ENCODE data around the gene C4B.
"Not testable (repeated sequence)": the region's sequence is repeated elsewhere in the genome, so short reads cannot be mapped to it uniquely, and the experiment has no call there.

C4B gene

DNA sequence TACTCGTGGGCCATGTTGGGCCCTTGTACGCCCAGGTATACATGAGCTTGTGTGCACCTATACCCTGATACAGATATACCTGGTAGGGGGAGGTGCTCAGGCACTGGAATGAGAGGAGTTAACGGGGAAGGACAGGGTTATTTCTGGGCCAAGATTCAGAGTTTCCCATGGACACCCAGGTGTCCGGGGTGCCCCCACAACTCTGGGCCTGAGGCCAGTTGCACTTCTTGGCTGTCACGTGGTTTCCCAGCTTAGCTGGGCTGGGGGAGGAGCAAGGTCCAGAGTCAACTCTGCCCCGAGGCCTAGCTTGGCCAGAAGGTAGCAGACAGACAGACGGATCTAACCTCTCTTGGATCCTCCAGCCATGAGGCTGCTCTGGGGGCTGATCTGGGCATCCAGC is 32.9 kb upstream of the C4B start, which contains the start of gene C4A:
Gene C4A (plus strand): TSS at position 314 of the 400 bp plus-strand sequence. CDS start 51 bp downstream, at position 365.
- not testable (repeated sequence) for DNase-seq

DNA sequence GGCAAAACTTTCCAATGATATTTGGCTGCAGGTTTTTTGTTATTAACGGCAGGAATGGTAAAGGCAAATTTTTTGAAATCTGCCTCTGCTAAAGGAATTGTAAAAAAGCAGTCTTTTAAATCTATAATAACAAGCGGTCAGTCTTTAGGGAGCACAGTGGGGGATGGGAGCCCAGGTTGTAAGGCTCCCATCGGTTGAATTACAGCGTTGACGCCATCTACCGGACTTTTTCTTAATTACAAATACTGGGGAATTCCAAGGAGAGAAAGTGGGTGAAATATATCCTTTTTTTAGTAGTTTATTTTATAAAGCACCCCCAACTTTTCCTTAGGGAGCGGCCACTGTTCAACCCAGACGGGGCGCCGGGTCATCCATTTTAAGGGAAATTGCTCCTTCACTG is 25.2 kb upstream of the C4B start:
- DNase-seq: not testable (repeated sequence)

DNA sequence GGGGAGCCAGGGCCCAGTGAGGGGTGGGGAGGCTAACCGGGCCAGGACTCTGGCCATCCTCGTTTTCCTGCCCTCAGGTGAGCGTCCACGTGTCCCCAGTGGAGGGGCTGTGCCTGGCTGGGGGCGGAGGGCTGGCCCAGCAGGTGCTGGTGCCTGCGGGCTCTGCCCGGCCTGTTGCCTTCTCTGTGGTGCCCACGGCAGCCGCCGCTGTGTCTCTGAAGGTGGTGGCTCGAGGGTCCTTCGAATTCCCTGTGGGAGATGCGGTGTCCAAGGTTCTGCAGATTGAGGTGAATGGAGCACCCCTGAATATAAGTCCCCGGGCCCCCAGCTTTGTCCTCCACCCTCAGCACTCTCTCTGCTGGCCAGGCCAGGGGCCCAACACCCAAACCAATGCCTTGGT is 20.2 kb upstream of the C4B start:
- not testable (repeated sequence) for DNase-seq

DNA sequence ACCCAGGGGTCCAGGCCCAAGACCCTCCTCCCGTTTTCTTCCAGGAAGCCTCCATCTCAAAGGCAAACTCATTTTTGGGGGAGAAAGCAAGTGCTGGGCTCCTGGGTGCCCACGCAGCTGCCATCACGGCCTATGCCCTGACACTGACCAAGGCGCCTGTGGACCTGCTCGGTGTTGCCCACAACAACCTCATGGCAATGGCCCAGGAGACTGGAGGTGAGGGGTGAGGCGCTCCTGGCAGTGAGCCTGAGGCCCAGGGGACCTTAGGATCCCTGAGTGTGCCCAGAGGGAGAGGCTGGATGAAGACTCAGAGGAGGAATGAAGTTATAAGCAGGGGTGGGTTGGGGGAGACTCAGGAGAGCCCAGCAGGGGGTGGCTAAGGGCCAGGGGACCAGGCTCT is 18.2 kb upstream of the C4B start:
- DNase-seq: not testable (repeated sequence)

DNA sequence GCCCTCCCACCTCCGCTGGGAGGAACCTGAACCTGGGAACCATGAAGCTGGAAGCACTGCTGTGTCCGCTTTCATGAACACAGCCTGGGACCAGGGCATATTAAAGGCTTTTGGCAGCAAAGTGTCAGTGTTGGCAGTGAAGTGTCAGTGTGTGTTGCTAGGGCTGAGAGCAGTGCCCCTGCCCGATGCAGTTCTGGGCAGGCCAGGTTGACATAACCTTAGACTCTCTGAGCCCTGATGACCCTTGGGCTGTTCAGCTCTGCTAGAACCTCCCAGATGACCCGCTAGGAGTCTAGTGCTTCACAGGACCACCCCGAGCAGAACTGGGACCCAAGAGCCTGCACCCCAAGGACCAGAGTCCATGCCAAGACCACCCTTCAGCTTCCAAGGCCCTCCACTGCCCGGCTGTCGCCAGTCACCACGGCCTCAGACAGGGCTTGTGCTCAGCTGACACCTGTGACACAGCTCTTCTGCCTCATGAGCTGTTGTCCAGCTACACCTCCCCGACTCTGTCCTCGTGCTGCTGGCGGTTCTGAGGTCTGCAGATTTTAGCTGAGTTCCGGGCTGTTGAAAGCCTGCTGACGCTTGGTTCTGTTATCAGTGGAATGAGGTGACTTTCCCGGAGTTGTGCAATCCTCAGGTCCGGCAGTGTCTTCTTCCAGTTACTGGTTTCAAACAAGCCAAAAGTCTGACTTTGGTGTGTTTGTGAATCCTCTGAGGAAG is 11.9 kb upstream of the C4B start:
- DNase-seq: not testable (repeated sequence)

DNA sequence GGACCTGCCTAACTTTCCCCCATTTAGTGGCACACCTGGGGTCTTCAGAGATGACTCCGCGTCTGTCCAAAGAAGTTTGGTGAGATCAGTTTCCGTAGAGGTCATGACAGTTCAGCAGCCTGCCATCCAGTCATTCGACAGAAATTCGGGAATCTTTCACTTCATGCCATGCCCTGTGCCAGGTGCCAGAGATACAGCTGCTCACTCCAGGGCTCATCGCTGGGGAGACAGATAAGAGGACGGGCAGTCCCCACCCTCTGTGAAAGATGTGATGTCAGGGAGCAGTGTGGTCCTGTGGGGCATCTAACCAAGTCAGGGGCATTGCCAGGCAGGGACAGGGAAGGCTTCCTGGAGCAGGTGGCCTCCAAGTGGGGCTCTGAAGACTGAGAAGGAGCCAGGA is 11.3 kb upstream of the C4B start:
- not testable (repeated sequence) for DNase-seq

DNA sequence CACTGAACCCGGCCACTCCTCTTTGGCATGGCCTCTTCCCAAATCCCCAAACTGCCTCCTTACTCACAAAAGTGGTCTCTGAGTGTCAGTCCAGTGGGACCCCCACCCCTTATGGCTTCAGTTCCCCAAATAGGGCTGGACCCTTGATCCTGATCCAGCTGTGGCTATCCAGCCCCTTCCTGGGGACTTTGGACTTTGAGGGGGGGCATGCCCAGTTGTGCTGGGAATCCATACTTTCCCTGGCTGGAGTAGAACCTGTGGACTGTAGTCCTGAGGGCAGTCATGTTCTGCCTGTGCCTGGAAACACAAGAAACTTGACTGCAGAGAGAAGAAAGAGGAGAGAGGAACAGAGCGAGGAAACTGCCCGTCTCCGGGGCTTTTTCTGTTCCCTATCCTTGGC is 10.2 kb upstream of the C4B start:
- DNase-seq: not testable (repeated sequence)

DNA sequence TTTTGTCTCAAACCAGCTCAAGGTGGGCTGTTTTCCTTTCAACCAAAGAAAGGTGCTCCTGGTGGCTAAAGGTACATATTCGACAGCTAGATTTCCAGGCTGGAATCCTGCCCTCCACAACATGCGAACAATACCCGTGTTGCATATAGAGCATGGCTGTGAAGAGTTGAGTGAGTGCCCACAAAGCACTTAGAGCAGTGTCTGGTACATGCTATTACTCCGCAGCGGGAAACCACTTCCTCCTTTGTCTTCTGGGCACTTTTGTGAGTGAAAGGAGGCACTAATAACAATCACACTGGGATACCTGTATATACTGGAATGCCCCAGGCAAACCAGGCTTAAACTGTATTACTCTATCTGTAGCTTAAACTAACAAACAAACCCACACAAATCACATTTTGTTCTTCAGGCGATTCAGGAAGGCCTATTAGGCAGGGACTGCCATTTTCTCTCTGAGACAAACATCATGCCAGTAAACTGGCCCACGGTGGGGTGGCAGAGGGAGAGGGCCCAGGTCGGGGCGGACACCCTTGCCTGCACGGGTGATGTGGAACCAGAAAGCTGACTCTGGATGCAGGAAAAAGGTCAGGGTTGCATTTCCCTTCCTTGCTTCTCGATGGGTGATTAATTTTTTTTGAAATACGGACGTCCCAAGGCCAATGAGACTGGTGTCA is 9.6 kb upstream of the C4B start:
- not testable (repeated sequence) for DNase-seq

DNA sequence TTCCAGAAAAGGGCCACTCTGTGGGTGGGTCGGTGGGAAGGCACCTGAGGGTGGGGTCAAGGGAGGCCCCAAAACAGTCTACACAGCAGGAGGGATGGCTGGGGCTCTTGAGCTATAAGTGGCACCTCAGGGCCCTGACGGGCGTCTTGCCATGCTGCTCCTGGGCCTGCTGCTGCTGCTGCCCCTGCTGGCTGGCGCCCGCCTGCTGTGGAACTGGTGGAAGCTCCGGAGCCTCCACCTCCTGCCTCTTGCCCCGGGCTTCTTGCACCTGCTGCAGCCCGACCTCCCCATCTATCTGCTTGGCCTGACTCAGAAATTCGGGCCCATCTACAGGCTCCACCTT is 9.1 kb upstream of the C4B start:
- DNase-seq: not testable (repeated sequence)

DNA sequence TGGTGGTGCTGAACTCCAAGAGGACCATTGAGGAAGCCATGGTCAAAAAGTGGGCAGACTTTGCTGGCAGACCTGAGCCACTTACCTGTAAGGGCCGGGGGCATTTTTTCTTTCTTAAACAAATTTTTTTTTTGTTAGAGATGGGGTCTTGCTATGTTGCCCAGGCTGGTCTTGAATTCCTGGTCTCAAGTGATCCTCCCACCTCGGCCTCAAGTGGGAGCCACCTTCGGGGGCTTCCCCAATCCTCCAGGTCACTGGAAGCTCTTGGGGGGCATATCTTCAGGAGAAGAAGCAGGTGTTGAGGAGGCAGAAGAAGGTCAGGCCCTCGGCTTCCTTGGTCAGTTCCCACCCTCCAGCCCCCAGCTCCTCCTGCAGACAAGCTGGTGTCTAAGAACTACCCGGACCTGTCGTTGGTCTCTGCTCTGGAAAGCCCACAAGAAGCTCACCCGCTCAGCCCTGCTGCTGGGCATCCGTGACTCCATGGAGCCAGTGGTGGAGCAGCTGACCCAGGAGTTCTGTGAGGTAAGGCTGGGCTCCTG is 8.5 kb upstream of the C4B start:
- peak; percentile 42 for DNase-seq

DNA sequence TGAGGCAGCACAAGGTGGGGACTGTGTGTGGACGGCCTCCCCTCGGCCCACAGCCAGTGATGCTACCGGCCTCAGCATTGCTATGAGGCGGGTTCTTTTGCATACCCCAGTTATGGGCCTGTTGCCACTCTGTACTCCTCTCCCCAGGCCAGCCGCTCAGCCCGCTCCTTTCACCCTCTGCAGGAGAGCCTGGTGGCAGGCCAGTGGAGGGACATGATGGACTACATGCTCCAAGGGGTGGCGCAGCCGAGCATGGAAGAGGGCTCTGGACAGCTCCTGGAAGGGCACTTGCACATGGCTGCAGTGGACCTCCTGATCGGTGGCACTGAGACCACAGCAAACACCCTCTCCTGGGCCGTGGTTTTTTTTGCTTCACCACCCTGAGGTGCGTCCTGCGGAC is 7.5 kb upstream of the C4B start:
- DNase-seq: peak; percentile 41

DNA sequence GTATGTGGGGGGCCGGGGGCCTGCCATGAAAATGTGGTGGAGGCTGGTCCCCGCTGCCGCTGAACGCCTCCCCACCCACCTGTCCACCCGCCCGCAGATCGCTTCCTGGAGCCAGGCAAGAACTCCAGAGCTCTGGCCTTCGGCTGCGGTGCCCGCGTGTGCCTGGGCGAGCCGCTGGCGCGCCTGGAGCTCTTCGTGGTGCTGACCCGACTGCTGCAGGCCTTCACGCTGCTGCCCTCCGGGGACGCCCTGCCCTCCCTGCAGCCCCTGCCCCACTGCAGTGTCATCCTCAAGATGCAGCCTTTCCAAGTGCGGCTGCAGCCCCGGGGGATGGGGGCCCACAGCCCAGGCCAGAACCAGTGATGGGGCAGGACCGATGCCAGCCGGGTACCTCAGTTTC is 6.6 kb upstream of the C4B start:
- not testable (repeated sequence) for DNase-seq

DNA sequence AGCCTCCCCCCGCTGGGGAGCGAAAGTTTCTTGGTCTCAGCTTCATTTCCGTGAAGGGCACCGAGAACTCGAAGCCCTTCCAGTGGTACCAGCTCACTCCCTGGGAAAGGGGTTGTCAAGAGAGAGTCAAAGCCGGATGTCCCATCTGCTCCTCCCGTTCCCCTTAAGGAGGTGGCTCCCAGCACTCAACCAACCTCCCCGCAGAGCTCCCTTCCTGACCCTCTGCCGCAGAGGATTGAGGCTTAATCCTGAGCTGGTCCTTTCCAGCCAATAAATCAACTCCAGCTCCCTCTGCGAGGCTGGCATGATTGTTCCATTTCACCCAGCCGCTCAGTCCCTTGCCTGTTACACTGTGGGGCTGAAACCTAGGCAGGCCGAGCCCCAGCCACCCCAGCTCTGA is 6.0 kb upstream of the C4B start:
- DNase-seq: peak; percentile 35

DNA sequence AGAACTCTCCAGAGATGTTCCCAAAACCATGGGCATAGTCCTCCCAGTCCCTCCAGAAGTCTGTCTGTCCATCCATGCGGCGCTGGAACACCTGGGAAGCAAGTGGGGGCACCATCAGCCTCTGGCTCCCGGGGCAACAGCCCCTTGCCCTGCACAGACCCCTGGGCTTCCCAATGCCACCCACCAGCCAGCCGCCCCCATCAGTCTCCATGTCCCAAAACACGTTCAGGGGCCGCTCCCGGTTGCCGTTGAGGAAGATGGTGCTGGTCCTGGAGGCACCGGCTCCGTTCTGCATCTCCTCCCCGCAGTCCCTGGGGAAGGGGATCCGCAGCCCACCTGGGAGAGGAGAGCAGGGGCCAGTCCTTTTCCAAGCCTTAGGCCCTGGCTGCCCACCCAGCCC is 5.1 kb upstream of the C4B start:
- not testable (repeated sequence) for DNase-seq

DNA sequence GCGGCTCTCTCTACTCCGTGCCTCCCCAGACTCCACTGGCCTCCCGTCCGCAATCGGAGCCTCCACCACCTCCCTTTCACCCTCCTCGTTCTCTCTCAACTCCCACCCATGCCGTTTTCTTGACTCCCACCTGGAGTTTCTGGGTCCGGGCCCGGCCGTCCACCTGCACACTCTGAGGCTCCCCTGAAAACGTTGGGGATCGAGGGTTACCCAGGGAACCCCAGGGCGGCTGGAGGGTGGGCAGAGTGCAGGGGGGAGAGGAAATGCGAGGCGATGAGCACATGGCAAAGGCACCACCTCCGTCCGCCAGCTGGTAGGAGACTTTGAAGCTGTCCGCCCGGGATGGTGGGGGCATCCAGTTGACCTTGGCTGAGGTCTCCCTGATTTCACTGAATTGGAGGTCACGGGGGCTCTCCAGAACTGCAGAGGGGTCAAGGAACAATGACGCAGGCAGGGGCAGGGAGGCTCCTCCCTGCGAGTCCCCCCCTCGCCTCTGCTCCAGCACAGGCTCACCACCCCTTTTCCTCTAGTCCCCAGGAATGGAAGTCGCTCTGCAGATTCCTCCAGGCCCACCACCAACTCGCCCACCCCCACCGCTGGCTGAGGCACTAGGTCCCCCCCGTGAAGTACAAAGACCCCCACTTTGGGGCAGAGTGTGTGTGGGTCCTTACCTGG is 3.6 kb upstream of the C4B start:
- not testable (repeated sequence) for DNase-seq

DNA sequence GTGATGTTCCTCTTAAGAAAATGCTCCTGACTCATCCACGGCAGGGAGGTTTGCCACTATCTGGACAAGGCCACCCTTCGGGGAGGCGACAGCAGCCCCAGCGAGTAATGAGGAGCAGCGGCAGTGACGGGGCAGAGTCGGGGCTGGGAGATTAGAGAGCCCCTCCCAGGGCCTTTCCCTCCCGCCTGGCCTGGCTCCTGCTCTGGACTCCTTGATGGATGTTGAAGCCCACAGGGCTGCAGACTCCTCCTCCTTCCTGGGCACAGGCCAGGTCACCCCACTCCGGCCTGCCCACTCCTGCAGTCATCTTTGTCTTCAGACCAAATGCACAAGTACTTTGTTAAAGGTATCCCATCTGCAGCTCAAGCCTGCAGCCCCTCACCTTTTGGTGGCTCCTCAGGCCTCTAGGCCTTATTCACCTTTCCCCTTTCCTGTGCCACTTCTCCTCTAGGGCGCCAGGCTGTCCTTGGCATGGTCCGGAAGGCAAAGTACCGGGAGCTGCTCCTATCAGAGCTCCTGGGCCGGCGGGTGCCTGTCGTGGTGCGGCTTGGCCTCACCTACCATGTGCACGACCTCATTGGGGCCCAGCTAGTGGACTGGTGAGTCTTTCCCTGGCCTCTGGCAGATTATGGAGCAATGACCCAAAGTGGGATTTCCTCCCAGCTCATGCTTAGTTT is 1.5 kb upstream of the C4B start:
- DNase-seq: not testable (repeated sequence)

DNA sequence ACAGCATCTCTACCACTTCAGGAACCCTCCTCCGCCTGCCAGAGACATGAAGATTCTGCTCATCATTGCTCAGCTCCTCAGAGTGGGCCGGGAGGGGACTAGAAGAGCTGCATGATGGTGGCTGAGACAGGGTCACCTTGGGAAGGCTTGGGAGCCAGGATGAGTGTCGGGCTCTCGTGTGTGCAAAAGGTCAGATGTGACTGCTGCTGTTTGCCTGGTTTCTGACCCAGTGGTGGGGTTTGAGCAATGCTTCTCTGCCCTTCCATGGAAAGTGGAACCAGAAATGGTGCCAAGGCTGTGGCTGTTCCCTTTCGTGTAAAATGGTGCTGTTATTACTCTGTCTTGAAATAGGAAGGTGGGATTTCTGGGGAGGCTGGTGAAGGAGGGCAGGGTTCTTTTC is 857 bp upstream of the C4B start:
- not testable (repeated sequence) for DNase-seq

DNA sequence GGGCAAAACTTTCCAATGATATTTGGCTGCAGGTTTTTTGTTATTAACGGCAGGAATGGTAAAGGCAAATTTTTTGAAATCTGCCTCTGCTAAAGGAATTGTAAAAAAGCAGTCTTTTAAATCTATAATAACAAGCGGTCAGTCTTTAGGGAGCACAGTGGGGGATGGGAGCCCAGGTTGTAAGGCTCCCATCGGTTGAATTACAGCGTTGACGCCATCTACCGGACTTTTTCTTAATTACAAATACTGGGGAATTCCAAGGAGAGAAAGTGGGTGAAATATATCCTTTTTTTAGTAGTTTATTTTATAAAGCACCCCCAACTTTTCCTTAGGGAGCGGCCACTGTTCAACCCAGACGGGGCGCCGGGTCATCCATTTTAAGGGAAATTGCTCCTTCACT is 7.5 kb downstream of the C4B start:
- DNase-seq: not testable (repeated sequence)

DNA sequence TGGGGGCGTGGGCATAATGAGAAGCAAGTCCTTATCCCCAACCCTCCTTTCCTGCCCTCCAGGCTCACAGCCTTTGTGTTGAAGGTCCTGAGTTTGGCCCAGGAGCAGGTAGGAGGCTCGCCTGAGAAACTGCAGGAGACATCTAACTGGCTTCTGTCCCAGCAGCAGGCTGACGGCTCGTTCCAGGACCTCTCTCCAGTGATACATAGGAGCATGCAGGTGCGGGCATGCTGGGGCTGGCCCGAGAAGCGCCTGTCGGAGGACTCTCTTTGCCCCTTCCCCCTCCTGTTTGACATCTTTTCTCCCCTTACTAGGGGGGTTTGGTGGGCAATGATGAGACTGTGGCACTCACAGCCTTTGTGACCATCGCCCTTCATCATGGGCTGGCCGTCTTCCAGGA is 14.0 kb downstream of the C4B start:
- not testable (repeated sequence) for DNase-seq

DNA sequence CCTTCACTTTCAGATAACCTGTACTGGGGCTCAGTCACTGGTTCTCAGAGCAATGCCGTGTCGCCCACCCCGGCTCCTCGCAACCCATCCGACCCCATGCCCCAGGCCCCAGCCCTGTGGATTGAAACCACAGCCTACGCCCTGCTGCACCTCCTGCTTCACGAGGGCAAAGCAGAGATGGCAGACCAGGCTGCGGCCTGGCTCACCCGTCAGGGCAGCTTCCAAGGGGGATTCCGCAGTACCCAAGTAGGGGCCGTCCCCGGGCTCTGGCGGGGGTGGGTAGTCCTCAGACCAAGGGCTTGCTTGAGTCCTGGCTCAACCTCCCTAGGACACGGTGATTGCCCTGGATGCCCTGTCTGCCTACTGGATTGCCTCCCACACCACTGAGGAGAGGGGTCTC is 15.0 kb downstream of the C4B start:
- DNase-seq: not testable (repeated sequence)

DNA sequence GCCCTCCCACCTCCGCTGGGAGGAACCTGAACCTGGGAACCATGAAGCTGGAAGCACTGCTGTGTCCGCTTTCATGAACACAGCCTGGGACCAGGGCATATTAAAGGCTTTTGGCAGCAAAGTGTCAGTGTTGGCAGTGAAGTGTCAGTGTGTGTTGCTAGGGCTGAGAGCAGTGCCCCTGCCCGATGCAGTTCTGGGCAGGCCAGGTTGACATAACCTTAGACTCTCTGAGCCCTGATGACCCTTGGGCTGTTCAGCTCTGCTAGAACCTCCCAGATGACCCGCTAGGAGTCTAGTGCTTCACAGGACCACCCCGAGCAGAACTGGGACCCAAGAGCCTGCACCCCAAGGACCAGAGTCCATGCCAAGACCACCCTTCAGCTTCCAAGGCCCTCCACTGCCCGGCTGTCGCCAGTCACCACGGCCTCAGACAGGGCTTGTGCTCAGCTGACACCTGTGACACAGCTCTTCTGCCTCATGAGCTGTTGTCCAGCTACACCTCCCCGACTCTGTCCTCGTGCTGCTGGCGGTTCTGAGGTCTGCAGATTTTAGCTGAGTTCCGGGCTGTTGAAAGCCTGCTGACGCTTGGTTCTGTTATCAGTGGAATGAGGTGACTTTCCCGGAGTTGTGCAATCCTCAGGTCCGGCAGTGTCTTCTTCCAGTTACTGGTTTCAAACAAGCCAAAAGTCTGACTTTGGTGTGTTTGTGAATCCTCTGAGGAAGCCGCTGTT is 20.9 kb downstream of the C4B start:
- not testable (repeated sequence) for DNase-seq

DNA sequence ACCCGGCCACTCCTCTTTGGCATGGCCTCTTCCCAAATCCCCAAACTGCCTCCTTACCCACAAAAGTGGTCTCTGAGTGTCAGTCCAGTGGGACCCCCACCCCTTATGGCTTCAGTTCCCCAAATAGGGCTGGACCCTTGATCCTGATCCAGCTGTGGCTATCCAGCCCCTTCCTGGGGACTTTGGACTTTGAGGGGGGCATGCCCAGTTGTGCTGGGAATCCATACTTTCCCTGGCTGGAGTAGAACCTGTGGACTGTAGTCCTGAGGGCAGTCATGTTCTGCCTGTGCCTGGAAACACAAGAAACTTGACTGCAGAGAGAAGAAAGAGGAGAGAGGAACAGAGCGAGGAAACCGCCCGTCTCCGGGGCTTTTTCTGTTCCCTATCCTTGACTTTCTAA is 22.5 kb downstream of the C4B start:
- not testable (repeated sequence) for DNase-seq
